GM19351 (cell line): ENCODE results near the gene UCK1.
"Not testable (repeated sequence)": the region's sequence is repeated elsewhere in the genome, so short reads cannot be mapped to it uniquely, and the experiment has no call there.

ENCODE experiments used
- ATAC-seq: cut with Tn5 transposase; IDR thresholded peaks from one replicate; pipeline ENCODE4 v1.9.1; 2021; ENCODE audit warnings: mild to moderate bottlenecking, moderate library complexity; ENCODE audit not compliant: unreplicated experiment

Gene UCK1

GRCh38 chr9:131524665-131525315 lies 6.3 kb downstream of the UCK1 start:
- no peak for ATAC-seq

DNA sequence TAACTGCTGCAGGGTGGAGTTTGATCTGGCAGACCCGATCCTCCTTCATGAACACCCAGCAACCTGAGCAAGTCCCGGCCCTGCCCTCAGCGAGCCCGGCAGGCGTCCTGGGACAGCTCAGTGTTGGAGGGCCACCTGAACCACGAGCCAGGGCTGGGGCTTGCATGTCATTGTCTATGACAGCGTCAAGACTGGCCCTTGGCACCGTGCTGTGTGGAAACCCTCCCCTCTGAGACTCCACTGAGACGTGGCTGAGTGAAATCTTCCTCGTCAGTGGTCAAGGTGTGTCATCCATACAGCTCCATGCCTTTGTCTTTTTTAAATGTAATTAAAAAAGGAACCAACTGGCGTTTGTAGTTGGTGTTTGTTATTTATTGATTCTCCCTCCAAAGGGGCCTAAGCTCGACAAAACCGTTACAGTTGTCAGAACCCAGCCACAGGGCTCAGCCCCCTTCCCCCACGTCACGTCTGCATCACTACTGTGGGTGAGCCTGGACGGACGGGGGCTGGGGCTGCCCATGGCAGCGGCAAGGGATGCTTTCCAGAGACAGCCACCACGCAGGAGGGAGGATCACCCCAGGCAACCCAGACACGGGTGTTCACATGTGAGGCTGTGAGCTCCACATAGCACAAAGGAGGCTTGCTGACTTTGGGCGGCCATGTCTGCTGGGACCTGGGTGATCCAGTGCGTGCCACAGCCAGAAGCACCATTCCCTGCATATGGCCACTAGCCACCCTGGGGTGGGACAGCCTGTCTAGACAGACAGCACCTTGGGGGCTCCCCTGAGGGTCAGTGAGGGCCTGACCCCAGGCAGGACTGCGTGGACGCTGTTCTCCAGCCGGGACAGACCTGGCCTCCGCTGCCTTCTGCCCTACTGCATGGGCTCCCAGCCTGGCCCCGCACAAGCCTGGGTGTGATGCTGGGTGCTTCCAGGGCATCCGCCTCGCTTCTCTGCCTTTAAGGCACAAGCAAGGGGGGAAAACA lies 7.3 kb downstream of the UCK1 start:
- ATAC-seq, result no peak

DNA sequence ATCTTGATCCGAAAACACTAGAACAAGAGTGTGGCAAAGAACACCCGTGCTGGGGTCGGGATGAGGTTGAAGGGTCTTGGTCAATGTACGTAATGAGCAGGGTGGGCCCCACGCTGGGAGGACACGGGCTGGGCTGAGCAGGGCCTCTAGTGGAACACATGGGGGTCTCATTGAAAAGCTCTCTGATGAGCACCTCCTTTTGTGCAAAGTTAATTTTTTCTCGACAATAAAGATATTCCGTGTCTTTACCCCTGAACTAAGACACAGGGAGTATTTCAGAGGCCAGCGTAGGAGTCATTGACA lies 8.0 kb downstream of the UCK1 start:
- no peak for ATAC-seq

DNA sequence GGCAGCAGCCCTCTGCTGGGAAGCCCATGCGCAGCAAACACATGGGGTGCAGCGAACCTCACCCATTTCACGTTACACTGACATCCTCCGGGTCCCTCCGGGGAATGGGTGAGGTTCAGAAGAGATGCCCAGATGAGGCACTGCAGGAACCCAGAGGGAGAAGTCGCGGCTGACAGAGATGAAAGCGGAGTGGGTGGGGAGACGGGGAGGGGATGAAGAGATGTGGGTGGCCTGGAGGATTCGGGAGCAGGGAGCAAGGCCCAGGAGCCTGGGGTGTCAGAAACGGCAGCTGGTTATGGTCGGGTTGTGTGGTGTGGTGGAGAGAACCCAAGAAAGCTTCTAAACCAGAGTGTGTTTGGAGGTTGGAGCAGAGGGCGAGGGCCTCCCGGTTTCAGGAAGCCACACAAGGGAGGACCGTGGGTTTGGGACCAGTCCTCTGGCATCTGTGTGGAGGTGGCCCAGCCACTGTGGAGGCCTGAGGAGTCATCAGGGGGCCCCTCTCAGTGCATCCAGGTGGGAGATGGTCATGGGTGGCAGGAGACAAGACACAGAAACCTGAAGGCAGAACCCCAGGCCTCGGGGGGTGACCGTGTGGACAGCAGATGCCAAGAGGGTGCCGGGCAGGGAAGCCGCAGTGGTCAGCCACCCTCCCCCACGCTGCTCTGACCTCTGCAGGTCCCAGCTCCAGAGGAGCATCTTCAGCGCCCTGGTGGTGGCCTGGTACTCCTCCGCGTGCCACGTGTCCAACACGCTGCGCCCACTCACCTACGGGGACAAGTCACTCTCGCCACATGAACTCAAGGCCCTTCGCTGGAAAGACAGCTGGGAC lies 8.6 kb downstream of the UCK1 start:
- ATAC-seq, result no peak

DNA sequence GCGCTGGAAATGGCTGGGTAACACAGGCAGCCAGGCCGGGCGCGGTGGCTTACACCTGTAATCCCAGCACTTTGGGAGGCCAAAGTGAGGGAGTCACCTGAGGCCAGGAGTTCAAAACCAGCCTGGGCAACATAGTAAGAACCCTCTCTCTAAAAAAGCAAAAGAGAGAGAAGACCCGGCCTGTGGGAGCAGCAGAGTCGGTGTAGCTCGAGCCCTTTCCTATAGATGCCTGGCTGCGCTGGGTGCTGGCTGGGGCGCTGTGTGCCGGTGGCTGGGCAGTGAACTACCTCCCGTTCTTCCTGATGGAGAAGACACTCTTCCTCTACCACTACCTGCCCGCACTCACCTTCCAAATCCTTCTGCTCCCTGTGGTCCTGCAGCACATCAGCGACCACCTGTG lies 9.2 kb downstream of the UCK1 start:
- no peak for ATAC-seq

GRCh38 chr9:131521203-131521602 lies 9.9 kb downstream of the UCK1 start:
- no peak for ATAC-seq

DNA sequence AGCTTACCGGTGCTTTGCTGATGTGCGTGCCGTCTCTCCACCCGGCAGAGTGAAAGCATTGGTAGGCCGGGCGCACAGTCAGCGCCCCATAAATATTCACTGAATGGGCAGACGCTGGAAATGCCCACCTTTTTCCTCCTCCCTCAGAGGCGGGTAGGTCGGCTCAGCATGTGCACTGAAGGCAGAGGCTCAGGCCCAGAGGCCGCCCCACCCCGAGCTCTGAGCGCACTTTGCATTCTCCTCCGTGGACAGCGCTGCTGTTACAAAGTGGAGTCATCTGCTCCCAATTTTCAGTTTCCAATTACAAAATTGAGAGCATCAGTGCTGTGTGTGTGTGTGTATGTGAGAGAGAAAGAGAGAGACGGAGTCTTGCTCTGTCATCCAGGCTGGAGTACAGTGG lies 10.6 kb downstream of the UCK1 start:
- ATAC-seq, result no peak

- no peak for ATAC-seq
Measured at GRCh38 chr9:131518553-131518952, 12.5 kb downstream of the UCK1 start.

GRCh38 chr9:131517761-131518190 lies 13.3 kb downstream of the UCK1 start:
- ATAC-seq, result no peak

DNA sequence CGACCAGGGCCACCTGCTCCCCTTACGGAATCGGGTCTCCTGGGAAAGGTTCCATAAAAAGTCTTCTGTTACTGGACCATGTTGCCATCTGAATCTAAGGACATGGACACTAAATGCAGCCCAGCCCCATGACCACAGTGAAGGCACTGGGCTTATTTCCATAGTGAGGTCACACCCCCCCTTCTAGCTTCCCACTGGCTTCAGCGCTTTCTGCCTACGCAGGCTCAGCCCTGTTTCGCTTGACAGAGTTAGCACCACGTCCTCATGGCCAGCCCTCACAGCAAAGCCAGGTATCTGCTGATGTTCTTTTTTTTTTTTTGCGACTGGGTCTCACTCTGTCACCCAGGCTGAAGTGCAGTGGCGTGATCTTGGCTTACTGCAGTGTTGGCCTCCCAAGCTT lies 14.1 kb downstream of the UCK1 start:
- no peak for ATAC-seq

GRCh38 chr9:131516100-131516499 lies 15.0 kb downstream of the UCK1 start:
- no peak for ATAC-seq

GRCh38 chr9:131515559-131516031 lies 15.5 kb downstream of the UCK1 start:
- not testable (repeated sequence) for ATAC-seq

GRCh38 chr9:131513177-131513576 lies 17.9 kb downstream of the UCK1 start:
- no peak for ATAC-seq

DNA sequence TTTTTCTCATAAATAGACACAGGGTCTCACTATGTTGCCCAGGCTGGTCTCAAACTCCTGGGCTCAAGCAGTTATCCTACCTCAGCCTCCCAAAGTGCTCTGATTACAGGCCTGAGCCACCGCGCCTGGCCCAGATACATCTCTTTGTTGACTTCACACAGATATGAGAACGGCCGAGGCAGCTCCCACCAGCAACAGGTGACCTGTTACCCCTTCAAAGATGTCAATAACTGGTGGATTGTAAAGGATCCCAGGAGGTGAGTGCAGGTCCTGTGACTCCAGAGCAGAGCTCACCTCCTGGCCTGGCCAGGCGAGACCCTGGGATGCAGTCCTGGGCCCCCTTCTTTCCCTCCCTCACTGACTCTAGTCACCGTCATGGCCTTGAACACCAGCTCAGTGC lies 19.2 kb downstream of the UCK1 start:
- no peak for ATAC-seq

- ATAC-seq, result no peak
Measured at GRCh38 chr9:131511416-131511815, 19.6 kb downstream of the UCK1 start.

DNA sequence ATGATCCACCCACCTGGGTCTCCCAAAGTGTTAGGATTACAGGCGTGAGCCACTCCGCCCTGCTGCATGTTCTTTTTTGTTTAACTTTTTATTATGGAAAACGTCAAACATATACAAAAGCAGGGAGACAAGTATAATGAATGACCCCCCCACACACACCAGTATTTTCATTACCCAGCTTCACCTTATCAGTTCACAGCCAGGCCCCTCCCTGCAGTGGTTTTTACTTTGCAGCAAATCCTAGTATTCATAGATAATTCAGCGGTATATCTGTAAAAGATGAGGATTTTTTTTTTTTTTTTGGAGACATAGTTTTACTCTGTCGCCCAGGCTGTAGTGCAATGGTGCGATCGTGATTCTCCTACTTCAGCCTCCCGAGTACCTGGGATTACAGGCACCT lies 26.1 kb downstream of the UCK1 start:
- no peak for ATAC-seq

GRCh38 chr9:131503626-131504465 lies 27.2 kb downstream of the UCK1 start:
- no peak for ATAC-seq

DNA sequence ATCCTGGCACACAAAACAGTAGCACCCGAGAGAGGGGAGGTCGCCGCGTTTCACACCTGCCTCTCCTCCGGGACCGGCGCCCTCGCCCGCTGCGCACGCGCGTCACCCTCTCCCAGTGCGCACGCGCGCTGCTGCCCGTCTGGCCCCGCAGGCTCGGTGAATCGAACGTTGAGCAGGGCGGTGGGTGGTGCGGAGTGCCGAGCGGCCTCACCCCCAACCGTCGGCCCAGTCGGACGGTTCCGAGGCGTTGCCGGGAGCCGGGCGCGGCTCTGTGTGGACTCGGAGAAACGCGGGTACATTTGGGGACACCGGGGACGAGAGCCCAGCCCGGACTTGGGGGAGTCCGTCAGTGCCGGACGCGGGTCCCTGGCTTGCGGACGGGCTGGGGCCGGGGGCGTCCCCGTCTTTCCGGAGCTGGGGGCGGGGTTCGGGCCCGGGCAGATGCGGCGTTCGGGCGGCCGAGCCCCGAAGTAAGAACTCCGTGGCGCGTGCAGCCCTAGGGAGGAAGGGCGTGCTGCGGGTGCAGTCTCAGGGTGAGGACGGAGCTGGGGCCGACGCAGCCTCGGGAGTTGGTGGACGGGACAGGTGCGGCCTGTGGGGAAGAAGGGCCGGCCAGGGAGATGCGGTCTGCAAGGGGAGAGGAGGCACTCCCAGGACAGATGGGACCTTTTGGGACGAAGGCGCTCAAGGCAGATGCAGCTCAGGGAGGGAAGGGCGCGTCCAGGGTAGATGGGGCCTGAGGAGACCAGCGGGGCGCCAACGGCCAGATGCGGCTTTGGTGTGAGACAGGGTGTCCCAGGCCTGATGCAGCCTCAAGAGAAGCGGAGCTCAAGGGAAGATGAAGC lies 28.1 kb downstream of the UCK1 start, which contains the start of gene POMT1:
Gene POMT1, plus strand, starts transcription at position 138 of the 845 bp plus-strand sequence. CDS start 1,301 bp downstream, outside the sequence.
- ATAC-seq, result peak; percentile 81

DNA sequence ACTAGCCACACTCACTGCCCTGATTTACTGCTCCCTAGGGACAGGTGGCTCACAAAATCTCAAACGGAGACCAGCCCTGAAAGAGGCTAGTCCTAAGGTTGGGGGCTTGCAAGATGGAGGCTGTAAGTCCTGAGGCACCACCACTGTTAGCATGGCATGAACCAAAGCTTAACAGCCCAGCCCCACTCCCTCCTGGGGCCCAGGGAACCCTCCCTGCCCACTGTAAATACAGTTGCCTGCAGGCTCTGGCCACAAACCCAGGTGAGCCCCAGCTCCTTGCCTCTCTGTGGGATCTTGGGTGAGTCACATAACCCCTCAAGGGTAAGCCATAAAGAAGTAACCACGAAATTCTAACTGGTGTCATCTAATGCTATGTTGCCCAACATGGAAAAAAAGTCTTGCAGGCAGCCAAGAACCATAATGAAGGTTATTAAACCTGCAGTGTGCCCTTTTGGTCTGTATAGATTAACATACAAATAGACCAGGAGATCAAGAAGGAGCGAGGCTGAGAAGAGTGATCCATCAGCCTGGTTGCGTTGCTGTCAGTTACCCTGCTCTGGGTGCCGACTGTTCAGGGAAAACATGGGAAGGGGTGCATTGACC lies 30.0 kb downstream of the UCK1 start:
- no peak for ATAC-seq
